ENCODE measurements around the gene ANO7.

DNA sequence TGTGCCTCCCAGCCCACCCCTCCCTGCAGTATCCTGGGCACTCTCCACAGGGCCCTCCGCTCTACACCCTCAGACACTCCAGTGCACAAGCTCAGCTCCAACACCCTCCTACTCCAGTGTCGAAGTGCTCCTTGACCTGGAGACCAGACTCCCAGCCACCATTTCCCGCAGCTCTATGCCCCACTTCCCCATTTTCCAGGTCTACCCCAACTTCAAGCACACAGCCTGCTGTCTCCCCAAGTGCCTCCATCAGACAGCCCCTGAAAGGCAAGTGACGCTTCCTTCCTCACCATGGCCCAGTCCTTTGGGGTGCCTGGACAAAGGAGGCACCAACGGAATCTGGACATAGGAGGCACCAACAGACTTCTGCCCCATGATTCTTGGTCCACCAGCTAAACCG lies 46.4 kb upstream of the ANO7 start:
- TF ChIP-seq, protein P1, sequence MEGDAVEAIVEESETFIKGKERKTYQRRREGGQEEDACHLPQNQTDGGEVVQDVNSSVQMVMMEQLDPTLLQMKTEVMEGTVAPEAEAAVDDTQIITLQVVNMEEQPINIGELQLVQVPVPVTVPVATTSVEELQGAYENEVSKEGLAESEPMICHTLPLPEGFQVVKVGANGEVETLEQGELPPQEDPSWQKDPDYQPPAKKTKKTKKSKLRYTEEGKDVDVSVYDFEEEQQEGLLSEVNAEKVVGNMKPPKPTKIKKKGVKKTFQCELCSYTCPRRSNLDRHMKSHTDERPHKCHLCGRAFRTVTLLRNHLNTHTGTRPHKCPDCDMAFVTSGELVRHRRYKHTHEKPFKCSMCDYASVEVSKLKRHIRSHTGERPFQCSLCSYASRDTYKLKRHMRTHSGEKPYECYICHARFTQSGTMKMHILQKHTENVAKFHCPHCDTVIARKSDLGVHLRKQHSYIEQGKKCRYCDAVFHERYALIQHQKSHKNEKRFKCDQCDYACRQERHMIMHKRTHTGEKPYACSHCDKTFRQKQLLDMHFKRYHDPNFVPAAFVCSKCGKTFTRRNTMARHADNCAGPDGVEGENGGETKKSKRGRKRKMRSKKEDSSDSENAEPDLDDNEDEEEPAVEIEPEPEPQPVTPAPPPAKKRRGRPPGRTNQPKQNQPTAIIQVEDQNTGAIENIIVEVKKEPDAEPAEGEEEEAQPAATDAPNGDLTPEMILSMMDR (IDR thresholded peaks at IDR 0.05), result no peak
- no peak for TF ChIP-seq POLR2A (IDR thresholded peaks at IDR 0.05)
